ENCODE results near the gene CD247.

Gene CD247

GRCh38 chr1:167538657-167539056 is 20.3 kb upstream of the CD247 start:
- TF ChIP-seq CTCF (IDR thresholded peaks at IDR 0.05): no peak

- peak; percentile 97 for TF ChIP-seq CTCF (IDR thresholded peaks at IDR 0.05)
Measured at GRCh38 chr1:167533851-167534300, 15.5 kb upstream of the CD247 start.

GRCh38 chr1:167532964-167533824 is 14.9 kb upstream of the CD247 start:
- no peak for TF ChIP-seq CTCF (IDR thresholded peaks at IDR 0.05)

GRCh38 chr1:167532375-167532774 is 14.0 kb upstream of the CD247 start:
- TF ChIP-seq CTCF (IDR thresholded peaks at IDR 0.05): no peak

GRCh38 chr1:167529829-167530474 is 11.6 kb upstream of the CD247 start:
- no peak for TF ChIP-seq CTCF (IDR thresholded peaks at IDR 0.05)

GRCh38 chr1:167528057-167528728 is 9.9 kb upstream of the CD247 start:
- no peak for TF ChIP-seq CTCF (IDR thresholded peaks at IDR 0.05)

- TF ChIP-seq CTCF (IDR thresholded peaks at IDR 0.05): no peak
Measured at GRCh38 chr1:167526667-167527383, 8.5 kb upstream of the CD247 start.

Data from LNCAP (cell line).